ENCODE results near the gene CYBB. TPM values are rescaled to one million over a fixed set of nuclear protein-coding genes. Genes with fewer than 3 reads are reported as not detected.

Gene CYBB
- total RNA-seq, 4 donors from 2014 or later: 10.2 to 36.7 (median 21.8) TPM

DNA sequence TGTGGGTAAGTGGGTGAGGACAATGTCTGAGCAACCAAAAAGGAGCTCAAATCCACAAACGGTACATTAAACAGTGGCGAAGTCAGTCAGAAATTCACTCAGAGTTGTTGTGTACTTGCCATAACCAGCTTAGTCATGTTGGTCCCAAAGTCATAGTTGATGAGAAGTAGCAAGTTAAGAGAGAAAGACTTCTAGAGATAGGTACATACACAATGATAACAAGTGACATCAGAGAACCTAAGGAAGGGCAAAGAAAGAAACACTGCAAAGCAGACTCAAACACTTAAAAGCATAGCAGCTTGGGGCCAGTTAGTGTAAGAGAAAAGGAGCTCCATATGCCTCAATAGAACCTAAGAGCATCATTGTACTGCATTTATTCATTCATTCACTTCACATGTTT, 37.3 kb downstream of the CYBB start:
- intact Hi-C loops (cut with DNase I; ENCODE audit: low total_unique reads): no loop called here
- Histone ChIP-seq H3K9me3 (no peaks in the 10 kb centered on the region), H3K27me3 (no peaks in the 10 kb centered on the region), H3K4me1 (no peaks in the 10 kb centered on the region), H3K27ac (no peak overlapping the region), H3K4me3 (no peak overlapping the region), H3K36me3 (no peaks in the 10 kb centered on the region)
- TF ChIP-seq POLR2A (IDR thresholded peaks at IDR 0.05): no peak
- TF ChIP-seq, protein P1, sequence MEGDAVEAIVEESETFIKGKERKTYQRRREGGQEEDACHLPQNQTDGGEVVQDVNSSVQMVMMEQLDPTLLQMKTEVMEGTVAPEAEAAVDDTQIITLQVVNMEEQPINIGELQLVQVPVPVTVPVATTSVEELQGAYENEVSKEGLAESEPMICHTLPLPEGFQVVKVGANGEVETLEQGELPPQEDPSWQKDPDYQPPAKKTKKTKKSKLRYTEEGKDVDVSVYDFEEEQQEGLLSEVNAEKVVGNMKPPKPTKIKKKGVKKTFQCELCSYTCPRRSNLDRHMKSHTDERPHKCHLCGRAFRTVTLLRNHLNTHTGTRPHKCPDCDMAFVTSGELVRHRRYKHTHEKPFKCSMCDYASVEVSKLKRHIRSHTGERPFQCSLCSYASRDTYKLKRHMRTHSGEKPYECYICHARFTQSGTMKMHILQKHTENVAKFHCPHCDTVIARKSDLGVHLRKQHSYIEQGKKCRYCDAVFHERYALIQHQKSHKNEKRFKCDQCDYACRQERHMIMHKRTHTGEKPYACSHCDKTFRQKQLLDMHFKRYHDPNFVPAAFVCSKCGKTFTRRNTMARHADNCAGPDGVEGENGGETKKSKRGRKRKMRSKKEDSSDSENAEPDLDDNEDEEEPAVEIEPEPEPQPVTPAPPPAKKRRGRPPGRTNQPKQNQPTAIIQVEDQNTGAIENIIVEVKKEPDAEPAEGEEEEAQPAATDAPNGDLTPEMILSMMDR (IDR thresholded peaks at IDR 0.05): no peak
- DNase-seq: no peak

DNA sequence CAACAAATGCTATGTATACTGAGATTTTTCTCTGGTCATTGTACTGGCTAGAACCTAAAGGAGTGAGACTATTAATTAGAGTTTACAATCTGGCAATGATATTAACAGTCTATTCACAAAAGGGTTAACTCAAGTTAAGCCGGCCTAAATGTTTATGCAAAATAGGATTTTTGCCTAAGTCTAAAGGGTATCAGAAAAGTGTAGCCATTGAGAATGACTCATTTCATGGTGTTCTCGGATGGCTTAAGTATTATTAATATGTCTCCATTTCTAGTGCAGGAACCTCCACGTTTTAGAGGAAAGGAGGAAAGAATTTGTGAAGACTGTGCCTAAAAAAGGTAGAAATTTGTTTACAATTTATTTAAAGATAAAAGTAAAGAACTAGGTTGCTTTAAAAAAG, 37.7 kb downstream of the CYBB start:
- TF ChIP-seq, protein P1 (IDR thresholded peaks at IDR 0.05): no peak
- TF ChIP-seq POLR2A (IDR thresholded peaks at IDR 0.05): no peak
- H3K27me3 ChIP-seq: no peaks in the 10 kb centered on the region
- intact Hi-C loops (cut with DNase I; ENCODE audit: low total_unique reads): no loop called here
- no peak overlapping the region for H3K27ac ChIP-seq
- H3K36me3 ChIP-seq: no peaks in the 10 kb centered on the region
- no peak overlapping the region for H3K4me3 ChIP-seq
- no peak for DNase-seq
- no peaks in the 10 kb centered on the region for H3K4me1 ChIP-seq
- no peaks in the 10 kb centered on the region for H3K9me3 ChIP-seq

DNA sequence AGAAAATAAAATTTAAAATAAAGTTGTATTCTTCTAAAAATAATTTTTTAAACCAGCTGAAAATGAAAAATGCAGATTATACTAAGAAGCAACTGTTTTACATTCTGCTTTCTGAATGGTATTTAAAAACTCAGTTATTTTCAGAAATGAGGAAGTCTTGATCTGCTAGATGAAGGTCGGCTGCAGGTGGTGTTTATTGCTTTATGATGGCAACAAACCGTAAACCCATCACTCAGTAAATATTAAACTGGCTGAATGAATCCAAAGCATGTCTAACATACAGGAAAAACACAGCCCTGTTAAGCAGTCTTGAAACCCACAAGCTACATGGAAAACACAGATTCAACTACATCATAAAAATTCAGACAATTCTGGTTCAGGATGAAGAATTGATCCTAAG, 38.2 kb downstream of the CYBB start:
- DNase-seq: no peak
- intact Hi-C loops (cut with DNase I; ENCODE audit: low total_unique reads): no loop called here
- H3K36me3 ChIP-seq: no peaks in the 10 kb centered on the region
- H3K9me3 ChIP-seq: no peaks in the 10 kb centered on the region
- no peak for TF ChIP-seq POLR2A (IDR thresholded peaks at IDR 0.05)
- TF ChIP-seq, protein P1 (IDR thresholded peaks at IDR 0.05): no peak
- no peak overlapping the region for H3K27ac ChIP-seq
- no peaks in the 10 kb centered on the region for H3K27me3 ChIP-seq
- no peaks in the 10 kb centered on the region for H3K4me1 ChIP-seq
- no peak overlapping the region for H3K4me3 ChIP-seq

DNA sequence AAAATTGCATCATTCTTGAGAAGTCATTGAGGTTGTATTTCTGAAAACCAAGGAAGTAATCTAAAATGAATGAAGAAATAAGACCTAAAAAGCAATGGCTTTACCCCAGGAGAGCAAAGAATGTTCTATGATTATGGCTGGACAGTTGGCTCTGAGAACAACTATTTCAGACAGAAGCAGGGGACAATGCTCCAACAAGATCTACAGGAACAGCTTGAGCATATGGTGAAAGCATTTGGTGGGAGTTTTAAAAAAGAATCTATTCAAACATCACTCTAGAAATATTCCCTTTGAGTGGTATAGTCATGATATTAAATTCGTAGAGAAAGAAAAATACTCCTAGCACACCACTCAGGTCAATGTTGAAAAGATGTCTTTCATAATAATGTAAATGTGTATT, 40.8 kb downstream of the CYBB start:
- intact Hi-C loops (cut with DNase I; ENCODE audit: low total_unique reads): no loop called here
- no peak overlapping the region for H3K27ac ChIP-seq
- H3K9me3 ChIP-seq: no peaks in the 10 kb centered on the region
- DNase-seq: no peak
- H3K4me1 ChIP-seq: no peaks in the 10 kb centered on the region
- no peaks in the 10 kb centered on the region for H3K27me3 ChIP-seq
- TF ChIP-seq, protein P1 (IDR thresholded peaks at IDR 0.05): no peak
- no peak for TF ChIP-seq POLR2A (IDR thresholded peaks at IDR 0.05)
- H3K36me3 ChIP-seq: no peaks in the 10 kb centered on the region
- H3K4me3 ChIP-seq: no peak overlapping the region

DNA sequence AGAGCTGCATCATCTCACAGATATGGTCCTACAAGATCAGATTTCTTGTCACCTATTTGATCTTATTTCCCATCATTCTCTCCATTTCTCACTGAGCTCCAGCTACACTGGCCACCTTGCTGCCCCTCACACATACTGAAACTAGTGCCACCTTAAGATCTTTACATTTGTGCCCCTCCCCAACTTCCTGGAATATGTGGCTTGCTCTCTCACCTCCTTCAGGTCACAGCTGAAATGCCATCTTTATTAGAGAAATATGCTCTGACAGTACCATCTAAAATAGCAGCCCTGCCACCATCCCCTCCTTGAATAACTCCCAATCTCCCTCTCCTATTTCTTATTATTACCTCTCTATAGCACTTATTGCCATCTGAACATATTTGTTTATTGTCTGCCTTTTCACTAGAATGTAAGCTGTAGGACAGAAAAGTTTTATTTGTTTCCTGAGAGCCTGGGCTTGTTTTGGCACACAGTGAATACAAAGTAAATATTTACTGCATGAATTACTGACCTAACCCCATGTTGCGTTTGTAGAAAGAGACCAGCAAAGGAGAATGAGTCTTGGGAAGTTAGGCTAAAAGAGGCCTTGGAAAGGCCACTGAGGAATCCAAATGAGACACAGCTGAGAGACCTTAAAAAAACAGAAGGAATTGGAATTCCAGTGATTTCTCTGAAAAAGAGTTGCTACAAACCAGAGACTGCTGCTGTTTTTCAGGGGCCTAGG, 44.8 kb downstream of the CYBB start:
- no peaks in the 10 kb centered on the region for H3K4me1 ChIP-seq
- H3K27me3 ChIP-seq: no peaks in the 10 kb centered on the region
- intact Hi-C loops (cut with DNase I; ENCODE audit: low total_unique reads): no loop called here
- TF ChIP-seq, protein P1 (IDR thresholded peaks at IDR 0.05): no peak
- TF ChIP-seq POLR2A (IDR thresholded peaks at IDR 0.05): no peak
- H3K4me3 ChIP-seq: no peak overlapping the region
- H3K9me3 ChIP-seq: no peaks in the 10 kb centered on the region
- no peak for DNase-seq
- H3K27ac ChIP-seq: no peak overlapping the region
- H3K36me3 ChIP-seq: no peaks in the 10 kb centered on the region

All from uterus (tissue), 4 donors.